Measurements from ENCODE around the gene UTP18. TPM values are rescaled to one million over a fixed set of nuclear protein-coding genes. Genes with fewer than 3 reads are reported as not detected.

Gene UTP18
- total and polyA plus RNA-seq, 2 donors (not counting 1 experiment from before 2014, with no cell fraction given) = 13.2 to 34.2 TPM

DNA sequence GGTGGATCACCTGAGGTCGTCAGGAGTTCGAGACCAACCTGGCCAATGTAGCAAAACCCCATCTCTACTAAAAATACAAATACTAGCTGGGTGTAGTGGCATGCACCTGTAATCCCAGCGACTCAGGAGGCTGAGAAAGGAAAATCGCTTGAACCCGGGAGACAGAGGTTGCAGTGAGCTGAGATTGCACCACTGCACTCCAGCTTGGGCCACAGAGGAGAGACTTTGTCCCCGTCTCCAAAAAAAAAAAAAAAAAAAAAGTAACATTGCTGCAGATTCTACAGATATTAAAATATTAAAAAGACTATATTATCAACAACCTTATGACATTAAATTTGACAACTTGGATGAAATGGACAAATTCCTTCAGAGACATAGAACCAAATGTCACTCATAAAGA, 26.2 kb upstream of the UTP18 start:
- Mint-ChIP-seq H3K4me1 (peaks cover 46% of the 10 kb centered on the region), H3K27ac (no peak overlapping the region), H3K27me3 (no peaks in the 10 kb centered on the region), H3K9me3 (ENCODE audit: insufficient read depth) (no peaks in the 10 kb centered on the region), H3K4me3 (no peak overlapping the region)
- intact Hi-C loops (cut with micrococcal nuclease) = no loop called here
- Histone ChIP-seq H3K4me2 (replicated peaks; ENCODE audit: low read depth, low read length, poor library complexity, severe bottlenecking) (no peak overlapping the region), H3K9ac (ENCODE audit: low read length) (no peak overlapping the region), H3K27ac (ENCODE audit: low read length in 2 of 2) (no peak overlapping the region), H3K79me2 (ENCODE audit: control insufficient read depth, insufficient read depth, low read length) (peaks cover 89% of the 10 kb centered on the region), H3K36me3 (replicated peaks in 1 of 2; ENCODE audit: control extremely low read depth in 1 of 2, control insufficient read depth in 1 of 2, extremely low read depth in 1 of 2, insufficient read depth in 2 of 2, low read length in 1 of 2) (peaks cover 2 to 3% of the 10 kb centered on the region in 2 experiments), H4K20me1 (ENCODE audit: control insufficient read depth, insufficient read depth, low read length, poor library complexity, severe bottlenecking) (peaks cover 72% of the 10 kb centered on the region), H2AFZ (ENCODE audit: insufficient read depth, low read depth, low read length, poor library complexity, severe bottlenecking) (no peak overlapping the region), H3K4me3 (ENCODE audit: control extremely low read depth in 1 of 5, extremely low read depth in 1 of 5, insufficient read depth in 1 of 5, low read depth in 2 of 5, low read length in 4 of 5) (no peak overlapping the region), H3K4me1 (ENCODE audit: control insufficient read depth in 2 of 2, insufficient read depth in 2 of 2, low read length in 2 of 2) (peaks cover 25 to 27% of the 10 kb centered on the region in 2 donors), H3K27me3 (replicated peaks in 1 of 4; ENCODE audit: control extremely low read depth in 1 of 4, control insufficient read depth in 3 of 4, insufficient read depth in 4 of 4, low read length in 3 of 4) (no peaks in the 10 kb centered on the region), H3K9me3 (ENCODE audit: control extremely low read depth in 1 of 3, control insufficient read depth in 2 of 3, insufficient read depth in 1 of 3, low read length in 2 of 3) (no peaks in the 10 kb centered on the region)
- POLR2A ChIA-PET = no interaction called here
- no CpG with 5 or more reads among the region's 6 CpGs for WGBS (ENCODE audit: insufficient coverage)
- TF ChIP-seq EZH2 (IDR thresholded peaks at IDR 0.05; ENCODE audit: borderline replicate concordance, insufficient read depth, low read depth, low read length, poor library complexity, severe bottlenecking) = no peak
- TF ChIP-seq, protein P1, sequence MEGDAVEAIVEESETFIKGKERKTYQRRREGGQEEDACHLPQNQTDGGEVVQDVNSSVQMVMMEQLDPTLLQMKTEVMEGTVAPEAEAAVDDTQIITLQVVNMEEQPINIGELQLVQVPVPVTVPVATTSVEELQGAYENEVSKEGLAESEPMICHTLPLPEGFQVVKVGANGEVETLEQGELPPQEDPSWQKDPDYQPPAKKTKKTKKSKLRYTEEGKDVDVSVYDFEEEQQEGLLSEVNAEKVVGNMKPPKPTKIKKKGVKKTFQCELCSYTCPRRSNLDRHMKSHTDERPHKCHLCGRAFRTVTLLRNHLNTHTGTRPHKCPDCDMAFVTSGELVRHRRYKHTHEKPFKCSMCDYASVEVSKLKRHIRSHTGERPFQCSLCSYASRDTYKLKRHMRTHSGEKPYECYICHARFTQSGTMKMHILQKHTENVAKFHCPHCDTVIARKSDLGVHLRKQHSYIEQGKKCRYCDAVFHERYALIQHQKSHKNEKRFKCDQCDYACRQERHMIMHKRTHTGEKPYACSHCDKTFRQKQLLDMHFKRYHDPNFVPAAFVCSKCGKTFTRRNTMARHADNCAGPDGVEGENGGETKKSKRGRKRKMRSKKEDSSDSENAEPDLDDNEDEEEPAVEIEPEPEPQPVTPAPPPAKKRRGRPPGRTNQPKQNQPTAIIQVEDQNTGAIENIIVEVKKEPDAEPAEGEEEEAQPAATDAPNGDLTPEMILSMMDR (IDR thresholded peaks at IDR 0.05) = no peak
- no peak for DNase-seq
- no peak for ATAC-seq (ENCODE audit: low read depth)
- CTCF ChIA-PET = no interaction called here

DNA sequence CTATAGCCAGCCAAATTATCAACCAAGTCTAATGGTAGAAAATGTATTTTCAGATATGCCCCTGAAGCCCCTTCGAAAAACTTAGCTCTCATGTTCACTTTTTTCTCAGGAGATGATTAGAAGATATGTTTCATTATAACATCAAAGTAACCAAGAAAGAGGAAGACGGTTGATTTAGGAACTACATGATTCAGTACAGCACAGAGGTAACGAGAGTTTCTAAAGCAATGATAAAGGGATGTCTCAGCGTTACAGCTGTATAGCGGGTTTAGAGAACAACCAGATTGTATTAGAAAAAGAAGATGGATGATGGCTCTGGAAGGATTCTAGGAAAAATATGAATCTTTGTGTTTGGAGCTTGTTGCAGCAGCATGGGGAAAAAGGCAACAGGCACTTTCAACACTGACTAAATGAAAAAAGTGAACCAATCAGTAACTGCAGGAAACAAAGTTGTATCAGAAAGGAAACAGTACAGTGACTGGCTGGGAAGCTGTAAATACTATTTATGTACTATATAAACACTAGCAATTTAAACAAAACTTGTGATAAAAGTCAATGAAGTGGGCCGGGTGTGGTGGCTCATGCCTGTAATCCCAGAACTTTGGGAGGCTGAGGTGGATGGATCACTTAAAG, 22.0 kb upstream of the UTP18 start:
- Histone ChIP-seq H4K20me1 (ENCODE audit: control insufficient read depth, insufficient read depth, low read length, poor library complexity, severe bottlenecking) (peaks cover 50% of the 10 kb centered on the region), H3K27me3 (replicated peaks in 1 of 4; ENCODE audit: control extremely low read depth in 1 of 4, control insufficient read depth in 3 of 4, insufficient read depth in 4 of 4, low read length in 3 of 4) (no peaks in the 10 kb centered on the region), H3K4me3 (ENCODE audit: control extremely low read depth in 1 of 5, extremely low read depth in 1 of 5, insufficient read depth in 1 of 5, low read depth in 2 of 5, low read length in 4 of 5) (peak overlapping the region in 3 of 5 experiments; percentile 20 to 51 (median 47)), H2AFZ (ENCODE audit: insufficient read depth, low read depth, low read length, poor library complexity, severe bottlenecking) (peak overlapping the region; percentile 45), H3K9me3 (ENCODE audit: control extremely low read depth in 1 of 3, control insufficient read depth in 2 of 3, insufficient read depth in 1 of 3, low read length in 2 of 3) (no peaks in the 10 kb centered on the region), H3K36me3 (replicated peaks in 1 of 2; ENCODE audit: control extremely low read depth in 1 of 2, control insufficient read depth in 1 of 2, extremely low read depth in 1 of 2, insufficient read depth in 2 of 2, low read length in 1 of 2) (peaks cover 0 to 1% of the 10 kb centered on the region in 2 experiments), H3K4me1 (ENCODE audit: control insufficient read depth in 2 of 2, insufficient read depth in 2 of 2, low read length in 2 of 2) (peaks cover 12 to 15% of the 10 kb centered on the region in 2 donors), H3K79me2 (ENCODE audit: control insufficient read depth, insufficient read depth, low read length) (peaks cover 53% of the 10 kb centered on the region), H3K9ac (ENCODE audit: low read length) (peak overlapping the region; percentile 54), H3K27ac (ENCODE audit: low read length in 2 of 2) (peak overlapping the region; percentile 17 to 33), H3K4me2 (replicated peaks; ENCODE audit: low read depth, low read length, poor library complexity, severe bottlenecking) (peak overlapping the region; percentile 74)
- DNase-seq = peak; percentile 48
- TF ChIP-seq EZH2 (IDR thresholded peaks at IDR 0.05; ENCODE audit: borderline replicate concordance, insufficient read depth, low read depth, low read length, poor library complexity, severe bottlenecking) = no peak
- TF ChIP-seq, protein P1 (IDR thresholded peaks at IDR 0.05) = no peak
- ATAC-seq (ENCODE audit: low read depth) = peak; percentile 73
- CTCF ChIA-PET = no interaction called here
- 4% methylated on average over 4 of the region's 6 CpGs for WGBS (ENCODE audit: insufficient coverage)
- Mint-ChIP-seq H3K27me3 (no peaks in the 10 kb centered on the region), H3K27ac (peak overlapping the region; percentile 78), H3K9me3 (ENCODE audit: insufficient read depth) (no peaks in the 10 kb centered on the region), H3K4me3 (peak overlapping the region; percentile 80), H3K4me1 (peaks cover 29% of the 10 kb centered on the region)
- POLR2A ChIA-PET = no interaction called here
- intact Hi-C loops (cut with micrococcal nuclease) = loop anchor here (1.0 kb wide), 1 partner anchor 22 kb away; the partner anchor contains the start of genes MBTD1 and UTP18
